ENCODE results near the gene TUBG2.
"Not testable (repeated sequence)": the region's sequence is repeated elsewhere in the genome, so short reads cannot be mapped to it uniquely, and the experiment has no call there.

Gene TUBG2

DNA sequence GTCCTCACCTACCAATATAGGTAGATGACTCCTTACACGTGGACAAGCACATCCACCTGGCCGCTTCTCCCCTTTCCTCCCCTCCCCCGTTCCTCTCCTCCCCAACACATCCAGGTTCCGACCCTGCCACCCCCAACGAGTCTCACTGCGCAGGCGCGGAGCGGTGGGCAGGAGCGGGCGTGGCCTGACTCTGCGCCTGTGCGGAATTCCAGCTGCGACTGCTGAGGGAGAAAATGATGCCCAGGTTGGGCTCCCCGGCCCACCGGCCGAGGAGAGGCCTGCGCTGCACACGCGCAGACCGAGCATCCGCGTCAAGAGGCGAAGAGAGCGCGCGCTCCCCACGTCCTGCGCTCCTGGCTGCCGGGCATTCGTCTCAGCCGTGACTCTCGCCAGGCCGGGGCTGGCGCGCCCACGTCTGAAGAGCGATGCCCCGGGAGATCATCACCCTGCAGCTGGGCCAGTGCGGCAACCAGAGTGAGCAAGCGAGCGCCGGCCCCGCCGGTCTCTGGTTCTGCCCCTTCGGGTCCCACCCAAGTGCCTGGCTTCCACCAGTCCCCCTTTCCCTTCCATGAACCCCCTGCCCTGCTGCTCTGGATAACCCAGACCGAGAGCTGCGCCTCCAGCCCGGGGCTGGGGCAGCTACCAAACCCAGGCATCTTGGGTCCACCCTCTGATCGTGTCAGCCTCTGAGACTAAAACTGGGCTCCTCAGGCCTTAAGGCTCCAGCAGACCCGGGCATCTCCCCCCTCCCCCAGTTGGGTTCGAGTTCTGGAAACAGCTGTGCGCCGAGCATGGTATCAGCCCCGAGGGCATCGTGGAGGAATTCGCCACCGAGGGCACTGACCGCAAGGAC lies at the start of gene TUBG2:
Gene TUBG2 (plus strand): TSS at position 206 of the 853 bp plus-strand sequence. CDS start 220 bp downstream, at position 426.
- H3K27ac ChIP-seq = peak within 1 kb of the TSS; percentile 91
- ChIA-PET CTCF (interaction anchor here (1.2 kb wide), 2 partner anchors 41 to 81 kb away, joined by 3 to 5 read pairs; partner anchors contain the start of gene PSMC3IP), POLR2A (ENCODE audit: low non-redundant PET) (interaction anchor here (0.6 to 1.2 kb wide), 3 partner anchors 13 to 17 kb away, joined by 4 to 6 read pairs (median 5); partner anchors contain the start of gene PLEKHH3)
- TF ChIP-seq, protein P1, sequence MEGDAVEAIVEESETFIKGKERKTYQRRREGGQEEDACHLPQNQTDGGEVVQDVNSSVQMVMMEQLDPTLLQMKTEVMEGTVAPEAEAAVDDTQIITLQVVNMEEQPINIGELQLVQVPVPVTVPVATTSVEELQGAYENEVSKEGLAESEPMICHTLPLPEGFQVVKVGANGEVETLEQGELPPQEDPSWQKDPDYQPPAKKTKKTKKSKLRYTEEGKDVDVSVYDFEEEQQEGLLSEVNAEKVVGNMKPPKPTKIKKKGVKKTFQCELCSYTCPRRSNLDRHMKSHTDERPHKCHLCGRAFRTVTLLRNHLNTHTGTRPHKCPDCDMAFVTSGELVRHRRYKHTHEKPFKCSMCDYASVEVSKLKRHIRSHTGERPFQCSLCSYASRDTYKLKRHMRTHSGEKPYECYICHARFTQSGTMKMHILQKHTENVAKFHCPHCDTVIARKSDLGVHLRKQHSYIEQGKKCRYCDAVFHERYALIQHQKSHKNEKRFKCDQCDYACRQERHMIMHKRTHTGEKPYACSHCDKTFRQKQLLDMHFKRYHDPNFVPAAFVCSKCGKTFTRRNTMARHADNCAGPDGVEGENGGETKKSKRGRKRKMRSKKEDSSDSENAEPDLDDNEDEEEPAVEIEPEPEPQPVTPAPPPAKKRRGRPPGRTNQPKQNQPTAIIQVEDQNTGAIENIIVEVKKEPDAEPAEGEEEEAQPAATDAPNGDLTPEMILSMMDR (conservative IDR thresholded peaks at IDR 0.05; ENCODE audit: low read depth) = no peak
- peak; percentile 96 for DNase-seq (ENCODE audit: low spot score)

DNA sequence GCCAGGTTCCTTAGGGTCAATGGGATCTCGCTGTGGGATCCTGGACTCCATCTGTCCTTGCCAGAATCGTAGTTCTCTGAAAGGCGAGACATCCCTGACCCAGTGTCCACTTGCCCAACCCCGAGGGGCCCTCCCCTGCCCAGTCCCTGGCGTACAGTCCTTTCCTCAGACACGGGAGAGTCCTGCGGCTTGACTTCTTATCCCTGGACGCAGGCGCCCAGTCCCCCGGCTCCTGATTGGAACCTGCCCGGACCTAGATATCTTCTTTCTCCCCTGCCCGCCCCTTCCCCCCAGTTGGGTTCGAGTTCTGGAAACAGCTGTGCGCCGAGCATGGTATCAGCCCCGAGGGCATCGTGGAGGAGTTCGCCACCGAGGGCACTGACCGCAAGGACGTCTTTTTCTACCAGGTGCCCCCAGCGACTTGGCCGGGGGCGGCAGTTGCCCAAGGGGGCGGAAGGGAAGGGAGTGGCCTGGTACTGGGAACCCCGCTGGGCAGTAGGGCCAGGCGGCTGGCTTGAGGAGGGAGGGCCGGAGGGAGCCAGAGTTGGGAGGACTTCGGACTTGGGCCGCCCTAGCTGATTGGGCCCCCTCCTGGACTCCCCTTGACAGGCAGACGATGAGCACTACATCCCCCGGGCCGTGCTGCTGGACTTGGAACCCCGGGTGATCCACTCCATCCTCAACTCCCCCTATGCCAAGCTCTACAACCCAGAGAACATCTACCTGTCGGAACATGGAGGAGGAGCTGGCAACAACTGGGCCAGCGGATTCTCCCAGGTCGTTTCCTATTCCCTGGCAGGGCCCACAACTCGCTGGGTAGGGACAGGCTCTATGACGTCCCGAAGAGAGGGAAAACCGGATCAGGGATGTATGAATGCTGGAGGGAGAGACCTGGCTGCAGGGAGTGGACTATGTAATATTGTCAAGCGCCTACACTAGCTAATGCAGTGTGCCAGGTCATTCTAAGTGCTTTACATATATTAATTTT lies 49.0 kb upstream of the TUBG2 start:
- ChIA-PET CTCF (interaction anchor here (1.7 to 2.4 kb wide), 2 partner anchors 8 to 70 kb away, joined by 7 to 11 read pairs; no protein-coding TSS in a partner anchor), POLR2A (ENCODE audit: low non-redundant PET) (interaction anchor here (1.2 to 2.3 kb wide), 4 partner anchors 8 to 67 kb away, joined by 3 to 9 read pairs (median 4); partner anchors contain the start of gene PSMC3IP)
- peak; percentile 31 for DNase-seq (ENCODE audit: low spot score)
- H3K27ac ChIP-seq = peak overlapping the region; percentile 93

DNA sequence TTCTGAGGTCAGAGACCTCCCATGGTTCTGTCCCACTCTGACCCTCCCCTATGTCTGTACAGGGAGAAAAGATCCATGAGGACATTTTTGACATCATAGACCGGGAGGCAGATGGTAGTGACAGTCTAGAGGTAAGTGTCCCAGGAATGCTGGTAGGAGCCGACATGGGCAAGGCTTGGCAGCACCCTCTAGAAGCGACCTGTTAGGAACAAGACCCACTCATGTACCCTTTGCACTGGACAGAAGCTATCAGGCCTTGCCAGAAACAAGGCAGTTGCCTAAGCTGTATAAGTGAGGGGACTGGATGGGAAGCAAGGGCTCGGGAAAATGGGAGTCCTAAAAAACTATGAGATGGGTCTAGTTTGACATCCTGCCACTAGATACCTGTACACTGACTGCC lies 47.1 kb upstream of the TUBG2 start:
- DNase-seq (ENCODE audit: low spot score) = no peak
- CTCF ChIA-PET = no interaction called here
- TF ChIP-seq, protein P1 (conservative IDR thresholded peaks at IDR 0.05; ENCODE audit: low read depth) = no peak
- POLR2A ChIA-PET (ENCODE audit: low non-redundant PET) = no interaction called here
- peak overlapping the region; percentile 29; the same call in 1 of the 2 replicates for H3K27ac ChIP-seq

DNA sequence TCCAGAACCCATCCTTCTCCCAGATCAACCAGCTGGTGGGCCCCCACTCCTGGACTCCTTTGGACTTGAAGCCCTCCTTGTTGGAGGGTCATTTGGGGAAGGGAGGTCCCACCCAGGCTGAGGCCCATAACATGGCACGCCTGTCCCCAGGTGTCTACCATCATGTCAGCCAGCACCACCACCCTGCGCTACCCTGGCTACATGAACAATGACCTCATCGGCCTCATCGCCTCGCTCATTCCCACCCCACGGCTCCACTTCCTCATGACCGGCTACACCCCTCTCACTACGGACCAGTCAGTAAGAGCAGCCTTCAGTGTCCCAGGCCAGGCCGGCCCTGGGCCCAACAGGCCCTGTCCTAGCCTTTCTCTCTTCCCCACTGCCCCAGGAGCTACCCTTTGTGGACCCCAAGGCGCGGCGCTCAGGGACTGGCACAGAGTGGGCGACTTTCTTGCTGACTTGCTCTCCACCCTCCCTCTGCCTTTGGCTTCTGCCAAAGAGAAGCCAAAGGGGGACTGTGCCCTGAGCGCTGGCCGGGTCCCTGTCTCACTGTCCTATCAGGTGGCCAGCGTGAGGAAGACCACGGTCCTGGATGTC lies 45.3 kb upstream of the TUBG2 start:
- TF ChIP-seq, protein P1 (conservative IDR thresholded peaks at IDR 0.05; ENCODE audit: low read depth) = no peak
- POLR2A ChIA-PET (ENCODE audit: low non-redundant PET) = no interaction called here
- no peak overlapping the region for H3K27ac ChIP-seq
- CTCF ChIA-PET = no interaction called here
- DNase-seq (ENCODE audit: low spot score) = no peak

DNA sequence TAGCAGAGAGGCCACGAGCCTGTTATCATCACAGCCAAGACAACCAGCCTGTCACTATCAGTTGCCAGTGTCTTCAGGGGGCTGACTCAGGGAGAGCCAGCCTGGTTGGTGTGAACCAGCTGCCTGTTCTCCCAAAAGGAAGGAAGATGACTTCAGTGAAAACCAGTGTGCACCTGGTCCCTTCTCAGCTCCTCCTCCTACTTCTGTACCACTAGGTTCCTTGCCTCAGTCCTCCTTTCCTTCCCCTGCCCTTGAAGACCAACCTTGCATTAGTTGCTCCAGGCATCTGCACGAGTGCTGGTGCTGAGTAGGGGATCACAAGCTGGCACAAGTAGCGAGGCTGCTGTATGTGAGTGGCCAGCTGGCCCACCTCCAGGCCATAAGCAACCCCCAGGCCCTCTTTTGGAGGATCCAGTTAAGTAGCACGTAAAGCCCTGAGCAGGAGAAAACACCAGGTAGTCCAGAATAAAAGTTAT lies 41.1 kb upstream of the TUBG2 start:
- DNase-seq (ENCODE audit: low spot score) = no peak
- TF ChIP-seq, protein P1 (conservative IDR thresholded peaks at IDR 0.05; ENCODE audit: low read depth) = no peak
- ChIA-PET POLR2A (ENCODE audit: low non-redundant PET) (interaction anchor here (1.8 kb wide), 1 partner anchor 9 kb away, joined by 9 read pairs; the partner anchor contains the start of genes RETREG3 and TUBG1), CTCF (interaction anchor here (0.6 to 2.2 kb wide), 11 partner anchors 9 to 855 kb away, joined by 3 to 18 read pairs (median 3); partner anchors contain the start of genes RETREG3, TUBG1 and TUBG2)
- peak overlapping the region; percentile 84 for H3K27ac ChIP-seq

DNA sequence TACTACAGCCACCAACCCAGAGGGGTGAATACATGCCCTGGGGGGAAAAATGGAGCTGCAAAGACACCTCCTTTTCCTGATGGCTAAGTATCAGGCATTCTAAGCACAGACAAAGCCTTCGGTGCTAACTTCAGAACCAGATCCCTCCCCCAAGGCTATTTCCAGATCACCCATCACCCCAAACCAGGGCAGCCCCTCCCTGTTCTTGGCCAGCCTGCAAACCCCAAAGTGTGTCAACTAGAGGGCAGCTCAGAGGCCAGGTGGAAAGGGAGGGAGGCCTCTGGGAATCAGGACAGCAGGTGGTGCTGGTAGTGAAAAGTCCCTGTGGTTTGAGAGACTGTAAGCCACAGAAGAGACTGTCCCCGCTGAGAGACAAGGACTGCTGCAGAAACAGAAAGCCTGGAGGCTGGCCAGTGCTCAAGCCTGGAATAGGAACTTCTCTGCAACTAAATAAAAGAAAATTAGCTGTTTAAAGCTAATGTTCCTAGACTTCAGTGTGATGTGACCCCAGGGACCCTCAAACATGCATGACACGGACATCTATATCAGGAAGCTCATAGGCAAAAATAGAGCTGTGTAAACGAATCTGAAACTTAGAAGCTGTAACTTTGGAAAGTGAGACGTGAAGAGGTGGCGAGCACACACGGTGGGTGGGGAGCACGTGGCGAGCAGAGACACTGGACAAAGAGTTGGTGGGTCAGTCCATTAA lies 40.5 kb upstream of the TUBG2 start:
- TF ChIP-seq, protein P1 (conservative IDR thresholded peaks at IDR 0.05; ENCODE audit: low read depth) = peak; percentile 58
- ChIA-PET POLR2A (ENCODE audit: low non-redundant PET) (interaction anchor here (1.8 kb wide), 1 partner anchor 9 kb away, joined by 9 read pairs; the partner anchor contains the start of genes RETREG3 and TUBG1), CTCF (interaction anchor here (0.6 to 2.2 kb wide), 15 partner anchors 10 to 855 kb away, joined by 3 to 18 read pairs (median 3); partner anchors contain the start of genes RETREG3, TUBG1 and TUBG2)
- DNase-seq (ENCODE audit: low spot score) = peak; percentile 70
- peak overlapping the region; percentile 84 for H3K27ac ChIP-seq

DNA sequence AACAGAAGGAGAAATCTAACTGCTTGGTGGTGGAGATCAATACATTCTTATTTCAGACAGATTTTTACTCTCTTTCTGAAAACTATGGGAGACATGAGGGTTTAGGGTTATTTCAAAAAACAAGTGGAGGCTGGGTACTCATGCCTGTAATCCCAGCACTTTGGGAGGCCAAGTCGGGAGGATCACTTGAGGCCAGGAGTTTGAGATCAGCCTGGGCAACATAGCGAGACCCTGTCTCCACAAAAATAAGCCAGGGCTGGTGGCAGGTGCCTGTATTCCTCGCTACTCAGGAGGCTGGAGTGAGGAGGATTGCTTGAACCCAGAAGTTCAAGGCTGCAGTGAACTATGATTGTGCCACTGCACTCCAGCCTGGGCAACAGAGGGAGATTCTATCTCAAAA lies 37.1 kb upstream of the TUBG2 start:
- POLR2A ChIA-PET (ENCODE audit: low non-redundant PET); DNase-seq (ENCODE audit: low spot score); H3K27ac ChIP-seq: not testable (repeated sequence)
- CTCF ChIA-PET = interaction anchor here (0.6 kb wide), 1 partner anchor 18 kb away, joined by 4 read pairs; no protein-coding TSS in a partner anchor
